NT2/D1 (cell line): ENCODE measurements around the gene BABAM2.

Experiments
- SUZ12 ChIP-seq: IDR thresholded peaks from 2 replicates; pipeline ENCODE4 v1.6.1; 2011; ENCODE audit not compliant: insufficient read length, insufficient read depth; ENCODE audit errors: extremely low read depth
- YY1 ChIP-seq: IDR thresholded peaks from 2 replicates; pipeline ENCODE4 v1.6.1; 2011; ENCODE audit not compliant: insufficient read length, insufficient read depth
- ZNF274 ChIP-seq: IDR thresholded peaks from 2 replicates; pipeline ENCODE4 v1.6.1; 2011; ENCODE audit warnings: mild to moderate bottlenecking, low read depth, low read length

DNA sequence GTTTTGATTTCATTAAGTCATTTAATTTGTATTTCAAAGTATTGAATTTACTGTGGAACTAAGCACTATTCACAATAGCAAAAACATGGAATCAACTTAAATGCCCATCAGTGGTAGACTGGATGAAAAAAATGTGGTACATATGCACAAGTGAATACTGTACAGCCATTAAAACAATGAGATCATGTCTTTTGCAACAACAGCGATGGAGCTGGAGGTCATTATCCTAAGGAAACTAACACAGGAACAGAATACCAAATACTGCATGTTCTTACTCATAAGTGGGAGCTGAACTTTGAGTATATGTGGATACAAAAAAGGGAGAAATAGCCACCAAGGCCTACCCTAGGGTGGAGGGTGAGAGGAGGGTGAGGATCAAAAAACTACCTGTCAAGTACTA lies 164.4 kb downstream of the BABAM2 start:
- TF ChIP-seq SUZ12 (no peak), ZNF274 (no peak), YY1 (no peak)
